ENCODE results near the gene BSDC1.

- TF ChIP-seq POLR2A (IDR thresholded peaks at IDR 0.05; ENCODE audit: low read depth, low read length) (no peak), TAF1 (IDR thresholded peaks at IDR 0.05; ENCODE audit: borderline replicate concordance, low read depth, low read length) (no peak), POLR2AphosphoS5 (IDR thresholded peaks at IDR 0.05; ENCODE audit: low read depth, low read length) (no peak)
Measured at GRCh38 chr1:32427264-32427963, 33.2 kb upstream of the BSDC1 start.

All from GM12892 (cell line).